GM12878 (cell line): Measurements from ENCODE around the gene HDX. TPM values are rescaled to one million over a fixed set of nuclear protein-coding genes. Genes with fewer than 3 reads are reported as not detected.

Experiments used
- ATAC-seq: fragments of 200-7000 bp; cut with Tn5 transposase; 3 replicates; pipeline ENCODE4 v1.9.1; 2020; ENCODE audit warnings: mild to moderate bottlenecking, moderate library complexity
- BruUV-seq: library from RNA; stranded (reverse); fragments of 400-500 nt; replicated peaks from 2 replicates; lab custom pipeline; 2021; lab: Mats Ljungman, UMichigan
- CTCF ChIA-PET: fragments of 300-600 bp; sonication (Branson Sonifier 250); formaldehyde crosslinking; extraction: SDS; loops from one replicate; lab custom pipeline; 2021; ENCODE audit warnings: inconsistent platforms; lab: Yijun Ruan, JAX
- POLR2A ChIA-PET: fragments of 350-600 bp; formaldehyde crosslinking; extraction: SDS; loops from one replicate; lab custom pipeline; 2021; ENCODE audit warnings: inconsistent platforms; lab: Charles Lee
- RAD21 ChIA-PET: fragments of 300-600 bp; sonication (Branson Sonifier 250); formaldehyde crosslinking; loops from one replicate; lab custom pipeline; 2023; ENCODE audit warnings: antibody characterized with exemption; ENCODE audit not compliant: unreplicated experiment; lab: Charles Lee
- SMC1A ChIA-PET: fragments of 300-600 bp; sonication (Branson Sonifier 250); formaldehyde crosslinking; loops from one replicate; lab custom pipeline; 2023; ENCODE audit not compliant: unreplicated experiment, uncharacterized antibody; lab: Charles Lee
- DNase-seq: peaks from one replicate; pipeline ENCODE4 v3.0.0-alpha.2; 2011; ENCODE audit warnings: low read depth, low spot score
- FAIRE-seq: peaks from 3 replicates; lab custom pipeline; 2011; peaks lifted over from hg19 to GRCh38; lab: Jason Lieb, UNC
- H2AFZ ChIP-seq: 2 replicates; pipeline ENCODE4 v1.6.0; 2011; ENCODE audit warnings: low read depth, low read length, control low read depth; ENCODE audit not compliant: control insufficient read depth
- H3K27ac ChIP-seq: 2 replicates; pipeline ENCODE4 v1.5.1; 2011; ENCODE audit warnings: control low read depth; ENCODE audit not compliant: control insufficient read depth, insufficient read depth
- H3K27me3 ChIP-seq, 2 experiments: replicated peaks in 1 of 2; 2 replicates each; pipeline versions ENCODE4 v1.6.0 to v1.6.1; 2011; ENCODE audit warnings: low read length in 1 of 2; ENCODE audit not compliant: control insufficient read depth in 2 of 2, insufficient read depth in 2 of 2
- H3K36me3 ChIP-seq, 2 experiments: 2 replicates each; pipeline ENCODE4 v1.5.1; 2011; ENCODE audit warnings: low read length in 1 of 2; ENCODE audit not compliant: control insufficient read depth in 2 of 2, insufficient read depth in 2 of 2
- H3K4me1 ChIP-seq: 2 replicates; pipeline ENCODE4 v1.6.1; 2011; ENCODE audit warnings: mild to moderate bottlenecking, low read length, moderate library complexity, mixed read lengths; ENCODE audit not compliant: control insufficient read depth, insufficient read depth
- H3K4me2 ChIP-seq: 2 replicates; pipeline ENCODE4 v1.6.0; 2011; ENCODE audit warnings: control low read depth; ENCODE audit not compliant: control insufficient read depth, insufficient read depth
- H3K4me3 ChIP-seq: fragments of 200-600 bp; sonication (generic); 2 replicates; pipeline ENCODE4 v1.5.1; 2016
- H3K79me2 ChIP-seq: 2 replicates; pipeline ENCODE4 v1.6.0; 2011; ENCODE audit warnings: low read length; ENCODE audit not compliant: control insufficient read depth, insufficient read depth
- H3K9ac ChIP-seq: 2 replicates; pipeline ENCODE4 v1.8.0; 2011; ENCODE audit warnings: low read length, control low read depth, mixed read lengths; ENCODE audit not compliant: control insufficient read depth, insufficient read depth
- H3K9me3 ChIP-seq: replicated peaks from 3 replicates; pipeline ENCODE4 v1.5.1; 2011; ENCODE audit warnings: mild to moderate bottlenecking, low read length; ENCODE audit not compliant: control insufficient read depth, insufficient read depth
- H4K20me1 ChIP-seq: 2 replicates; pipeline ENCODE4 v1.6.0; 2011; ENCODE audit not compliant: control insufficient read depth, insufficient read depth
- BCLAF1 ChIP-seq: fragments of 450-650 bp; IDR thresholded peaks from 2 replicates; pipeline ENCODE4 v1.6.1; 2017; ENCODE audit warnings: antibody characterized with exemption, mild to moderate bottlenecking, moderate library complexity
- CBX5 ChIP-seq: sonication (generic); IDR thresholded peaks from 2 replicates; pipeline ENCODE4 v1.6.1; 2016; ENCODE audit warnings: low read depth, moderate library complexity, mild to moderate bottlenecking, inconsistent platforms
- FOXM1 ChIP-seq: IDR thresholded peaks from 2 replicates; pipeline ENCODE4 v1.6.1; 2012; ENCODE audit warnings: low read depth, mild to moderate bottlenecking, inconsistent platforms, low read length, moderate library complexity
- NBN ChIP-seq: fragments of 450-650 bp; IDR thresholded peaks from 2 replicates; pipeline ENCODE4 v1.6.1; 2016
- NFXL1 ChIP-seq: fragments of 450-650 bp; IDR thresholded peaks from 2 replicates; pipeline ENCODE4 v1.6.1; 2017; ENCODE audit warnings: antibody characterized with exemption, mild to moderate bottlenecking, borderline replicate concordance
- PBX3 ChIP-seq: IDR thresholded peaks from 2 replicates; pipeline ENCODE4 v1.6.1; 2011; ENCODE audit warnings: mild to moderate bottlenecking, low read depth, low read length, moderate library complexity; ENCODE audit not compliant: insufficient replicate concordance
- POU2F2 ChIP-seq: IDR thresholded peaks from 3 replicates; pipeline ENCODE4 v1.6.1; 2011; ENCODE audit warnings: low read depth, mild to moderate bottlenecking, low read length, borderline replicate concordance
- SMARCA5 ChIP-seq: fragments of 450-650 bp; IDR thresholded peaks from 2 replicates; pipeline ENCODE4 v1.6.1; 2017; ENCODE audit warnings: mild to moderate bottlenecking
- ZNF217 ChIP-seq: fragments of 450-650 bp; IDR thresholded peaks from 2 replicates; pipeline ENCODE4 v1.6.1; 2017; ENCODE audit warnings: antibody characterized with exemption, mild to moderate bottlenecking
- WGBS: methylation state at CpG from one replicate; pipeline ENCODE4 v1.1.6; 2016; ENCODE audit warnings: low lambda C conversion rate; ENCODE audit not compliant: insufficient replicate concordance, insufficient coverage; ENCODE audit errors: missing lambda C conversion rate; 5-methylcytosine and 5-hydroxymethylcytosine counted together
- in situ Hi-C: fragments of 300-500 bp; cut with MboI; formaldehyde crosslinking; loops from 9 replicates; pipeline ENCODE4 v1.14.3; 2018; ENCODE audit warnings: mixed read lengths
- intact Hi-C: fragments of 100-400 bp; cut with micrococcal nuclease; formaldehyde crosslinking; loops from one replicate; pipeline ENCODE4 v1.14.2; 2022; ENCODE audit not compliant: unreplicated experiment
- polyA plus RNA-seq, 11 experiments: library from polyadenylated mRNA; depleted of rRNA in 4 of 11; unstranded in 6 of 11; stranded (reverse) in 5 of 11; fragments of >200 nt; fragmentation: Nextera tagmentation in 4 of 11; fragmentation: Illumina TruSeq in 1 of 11; extraction: Ambion mirVana in 4 of 11; extraction: Trizol in 1 of 11; gene quantifications; 1 replicate in 1 of 11; 2 replicates in 10 of 11; pipeline versions ENCODE4 v1.2.1 to v1.2.3, GENCODE V29; 2011 to 2016; ENCODE audit warnings: inconsistent platforms in 2 of 11, missing spikeins in 2 of 11, low read depth in 1 of 11
- total RNA-seq, 4 experiments: library from RNA; depleted of rRNA in 3 of 4; stranded (reverse); fragments of >200 nt in 3 of 4; fragmentation: Illumina TruSeq in 1 of 4; extraction: Trizol in 1 of 4; gene quantifications; 2 replicates each; pipeline versions ENCODE4 v1.2.1 to v1.2.3, GENCODE V29; 2013 to 2021

The HDX gene
- total and polyA plus RNA-seq, 10 of the 15 experiments (the other 5 are each of a cell fraction or from before 2014, with no cell fraction given), result 2.9 to 8.6 (median 6.3) TPM; not detected in 1

DNA sequence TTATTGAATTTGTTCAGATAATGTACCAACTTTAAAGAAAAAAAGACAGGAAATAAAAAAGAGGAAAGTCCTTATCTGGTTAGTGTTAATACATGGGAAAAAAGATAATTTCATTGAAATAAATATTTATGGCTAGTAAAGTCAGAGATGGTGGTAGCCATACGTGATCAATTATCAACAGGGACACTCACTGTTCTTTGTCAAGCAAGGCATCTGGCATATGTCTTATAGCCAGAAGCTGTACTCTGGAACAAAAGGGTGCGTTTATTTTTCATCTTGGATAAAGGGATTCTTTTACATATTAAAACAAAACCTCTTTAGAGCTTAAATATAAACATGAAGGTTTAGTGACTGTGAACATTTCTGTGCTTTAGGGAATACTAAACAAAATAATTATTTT lies 26.7 kb downstream of the HDX start:
- ATAC-seq (no peak), FAIRE-seq (no peak)
- H3K4me1 ChIP-seq, result no peaks in the 10 kb centered on the region
- H3K36me3 ChIP-seq, result no peaks in the 10 kb centered on the region
- no peaks in the 10 kb centered on the region for H4K20me1 ChIP-seq
- SMC1A ChIA-PET, result interaction anchor here (1.2 kb wide), 1 partner anchor 11 kb away, joined by 3 read pairs; no protein-coding TSS in a partner anchor
- H3K4me3 ChIP-seq, result no peak overlapping the region
- no peak for TF ChIP-seq NBN
- no peak for TF ChIP-seq POU2F2
- TF ChIP-seq ZNF217, result no peak
- TF ChIP-seq FOXM1, result no peak
- TF ChIP-seq NFXL1, result no peak
- no peak for TF ChIP-seq BCLAF1
- TF ChIP-seq CBX5, result no peak
- no peak for TF ChIP-seq SMARCA5
- TF ChIP-seq PBX3, result no peak
- TF ChIP-seq, all 136 proteins: peak for 0
- no TSS peak for BruUV-seq
- ChIA-PET RAD21 (no interaction called here), POLR2A (no interaction called here), CTCF (no interaction called here)
- H3K27ac ChIP-seq, result no peak overlapping the region
- no peaks in the 10 kb centered on the region for H3K9me3 ChIP-seq
- no peaks in the 10 kb centered on the region for H3K27me3 ChIP-seq
- no peak for DNase-seq
- H3K4me2 ChIP-seq, result no peak overlapping the region
- no peaks in the 10 kb centered on the region for H3K79me2 ChIP-seq
- in situ Hi-C loops, result no loop called here
- intact Hi-C loops, result no loop called here
- H2AFZ ChIP-seq, result no peak overlapping the region
- 39% methylated on average over 2 of the region's 2 CpGs for WGBS
- no peak overlapping the region for H3K9ac ChIP-seq
